ENCODE data around the gene HOXB2. TPM values are rescaled to one million over a fixed set of nuclear protein-coding genes. Genes with fewer than 3 reads are reported as not detected.

Gene HOXB2
- total and polyA plus RNA-seq, 9 of the 15 experiments (the other 6 are each of a cell fraction or from before 2014, with no cell fraction given): 2.1 to 97.7 (median 21.2) TPM

DNA sequence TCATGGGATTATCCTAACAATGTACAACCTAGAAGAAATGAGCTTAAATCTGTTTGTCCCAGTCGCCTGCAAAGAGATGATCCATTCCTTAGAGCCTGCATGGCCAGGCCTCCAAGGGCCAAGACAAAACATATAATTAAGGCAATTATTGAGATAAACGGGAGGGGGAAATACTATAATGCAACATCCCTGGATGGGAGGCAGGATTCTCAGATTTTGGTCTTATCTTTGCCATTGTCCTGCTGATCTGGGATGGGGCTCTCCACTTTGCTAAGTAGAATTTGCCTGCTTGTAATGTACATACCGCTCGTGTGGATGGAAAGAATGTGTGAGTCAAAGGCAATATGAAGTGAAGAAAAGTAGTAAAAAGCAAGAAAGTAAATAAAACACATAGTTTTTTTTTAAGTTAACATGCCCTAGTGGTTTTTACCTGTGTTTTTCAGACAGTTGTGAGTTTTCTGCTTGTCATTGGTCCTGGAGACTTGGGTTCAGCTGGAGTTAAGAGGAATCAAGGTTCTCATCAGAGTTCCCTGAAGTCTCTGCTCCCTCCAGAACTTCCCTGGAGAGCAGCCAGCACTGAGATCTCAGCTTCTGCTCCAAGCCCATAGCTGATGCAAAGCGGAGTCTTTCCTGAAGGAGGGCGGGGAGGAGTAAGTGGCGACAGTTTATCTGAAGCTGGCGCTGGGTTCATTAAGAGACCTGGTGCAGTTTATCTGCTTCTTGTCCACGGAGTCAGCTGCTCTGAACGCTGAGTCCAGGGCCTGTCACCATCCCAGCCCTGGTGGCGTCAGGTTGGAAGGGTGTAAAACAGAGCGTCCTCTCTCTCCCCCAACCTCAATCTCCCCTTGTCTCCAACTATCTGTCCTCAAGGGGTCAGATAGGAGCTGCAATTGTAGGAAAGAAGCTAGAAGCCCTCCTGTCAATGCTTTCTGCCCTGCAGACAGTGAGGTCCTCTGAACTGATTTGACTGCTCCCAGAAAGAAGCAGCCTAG lies 44.2 kb downstream of the HOXB2 start (continued):
- TF ChIP-seq SFPQ (IDR thresholded peaks at IDR 0.05; ENCODE audit: low read depth, low read length) (no peak), FOXM1 (IDR thresholded peaks at IDR 0.05; ENCODE audit: low read depth) (no peak), FOXM1 (CRISPR knock-in tag; IDR thresholded peaks at IDR 0.05; ENCODE audit: low read depth) (no peak), C11orf30 (IDR thresholded peaks at IDR 0.05; ENCODE audit: low read depth) (no peak), TEAD2 (tag; IDR thresholded peaks at IDR 0.05) (no peak), ETV6 (IDR thresholded peaks at IDR 0.05; ENCODE audit: borderline replicate concordance in 1 of 2, low read depth in 2 of 2, low read length in 1 of 2) (no peak), ETV6 (CRISPR knock-in tag; IDR thresholded peaks at IDR 0.05; ENCODE audit: borderline replicate concordance) (no peak), ZNF561 (CRISPR knock-in tag; conservative IDR thresholded peaks at IDR 0.05) (no peak), SREBF1 (IDR thresholded peaks at IDR 0.05; ENCODE audit: borderline replicate concordance, low read depth, low read length) (no peak), NR2F6 (CRISPR knock-in tag; IDR thresholded peaks at IDR 0.05) (no peak), SIRT6 (IDR thresholded peaks at IDR 0.05; ENCODE audit: low read depth, low read length) (no peak), POU5F1 (IDR thresholded peaks at IDR 0.05; ENCODE audit: borderline replicate concordance, low read depth, low read length, partially characterized antibody) (no peak), CTBP1 (IDR thresholded peaks at IDR 0.05; ENCODE audit: borderline replicate concordance) (peak; percentile 98), BCOR (IDR thresholded peaks at IDR 0.05) (no peak), HDAC3 (IDR thresholded peaks at IDR 0.05; ENCODE audit: borderline replicate concordance, partially characterized antibody) (no peak), POLR2A (conservative IDR thresholded peaks at IDR 0.05) (no peak), SUPT5H (IDR thresholded peaks at IDR 0.05) (no peak), ZNF121 (CRISPR knock-in tag; conservative IDR thresholded peaks at IDR 0.05) (no peak), L3MBTL2 (IDR thresholded peaks at IDR 0.05) (peak; percentile 24; the same call in 1 of the 2 replicates), TSC22D4 (tag; IDR thresholded peaks at IDR 0.05) (no peak), ZNF274 (IDR thresholded peaks at IDR 0.05; ENCODE audit: borderline replicate concordance, low read depth, low read length) (no peak), CGGBP1 (CRISPR knock-in tag; IDR thresholded peaks at IDR 0.05) (no peak), PRMT5 (CRISPR knock-in tag; IDR thresholded peaks at IDR 0.05) (no peak), NEUROD1 (IDR thresholded peaks at IDR 0.05; ENCODE audit: borderline replicate concordance, low read depth, low read length, partially characterized antibody) (no peak)
- TF ChIP-seq, protein P1, sequence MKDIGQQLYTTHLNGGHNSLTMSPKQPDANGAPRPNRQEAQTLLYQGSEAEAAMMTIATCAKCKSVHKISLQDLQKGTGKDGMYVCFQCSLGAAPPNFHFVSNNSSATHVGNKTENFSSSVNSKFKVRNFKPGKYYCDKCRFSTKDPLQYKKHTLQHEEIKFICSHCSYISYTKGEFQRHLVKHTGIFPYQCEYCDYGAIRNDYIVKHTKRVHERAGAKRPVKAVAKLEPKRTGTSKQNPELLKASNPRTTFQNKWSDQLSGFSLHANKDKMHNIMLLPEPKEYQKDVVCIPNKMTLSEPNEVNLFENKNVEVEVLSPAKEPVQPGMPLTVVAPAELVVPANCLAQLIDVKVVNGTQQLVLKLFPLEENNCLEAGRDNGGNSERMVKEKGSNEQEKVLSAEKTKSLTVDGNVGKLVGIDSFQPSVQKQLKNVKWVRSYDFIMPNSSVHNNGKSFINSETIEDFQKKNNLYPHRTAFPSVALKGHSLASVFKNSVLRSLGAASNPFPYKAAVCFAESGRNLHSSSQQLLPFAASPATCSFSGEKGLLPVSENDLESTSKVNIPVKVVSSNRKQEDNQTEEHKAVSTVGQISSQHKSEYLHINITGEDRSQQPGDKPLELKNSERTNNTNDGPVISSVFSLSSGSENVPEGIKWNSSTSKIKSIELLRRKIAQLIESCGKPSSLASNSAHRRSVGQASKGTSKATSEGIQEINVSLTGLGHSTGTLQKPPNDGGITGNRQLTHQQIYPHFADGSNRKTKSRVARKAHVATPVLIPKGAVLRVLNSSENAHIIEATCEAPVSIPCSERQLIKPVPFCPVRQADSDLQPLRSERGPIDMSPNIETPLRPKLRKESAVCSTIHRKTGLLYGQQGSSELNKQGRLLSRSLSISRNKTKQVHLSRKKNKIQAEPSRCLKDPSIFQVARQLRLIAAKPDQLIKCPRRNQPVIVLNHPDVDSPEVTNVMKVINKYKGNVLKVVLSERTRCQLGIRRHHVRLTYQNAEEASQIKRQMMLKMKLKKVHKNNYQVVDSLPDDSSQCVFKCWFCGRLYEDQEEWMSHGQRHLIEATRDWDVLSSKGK (CRISPR knock-in tag; IDR thresholded peaks at IDR 0.05): no peak
